ENCODE data around the gene LDLRAP1. TPM values are rescaled to one million over a fixed set of nuclear protein-coding genes. Genes with fewer than 3 reads are reported as not detected.

Gene LDLRAP1
- total RNA-seq, 3 donors from 2014 or later = 7.6 to 11.4 (median 9.2) TPM

GRCh38 chr1:25568090-25568833, 24.9 kb downstream of the LDLRAP1 start:
- Mint-ChIP-seq H3K4me3 (no peak overlapping the region), H3K36me3 (ENCODE audit: insufficient read depth) (peaks cover 4% of the 10 kb centered on the region), H3K4me1 (ENCODE audit: low read depth) (peaks cover 74% of the 10 kb centered on the region), H3K27me3 (ENCODE audit: low read depth) (no peaks in the 10 kb centered on the region), H3K9me3 (no peaks in the 10 kb centered on the region)
- ATAC-seq = no peak
- DNase-seq = no peak

- Mint-ChIP-seq H3K4me1 (ENCODE audit: low read depth) (peaks cover 70% of the 10 kb centered on the region), H3K36me3 (ENCODE audit: insufficient read depth) (peaks cover 4% of the 10 kb centered on the region), H3K27me3 (ENCODE audit: low read depth) (no peaks in the 10 kb centered on the region), H3K4me3 (no peak overlapping the region), H3K9me3 (no peaks in the 10 kb centered on the region)
- ATAC-seq = peak; percentile 32 to 38
- DNase-seq = no peak
Measured at GRCh38 chr1:25568834-25569596, 25.6 kb downstream of the LDLRAP1 start.

GRCh38 chr1:25569597-25570396, 26.4 kb downstream of the LDLRAP1 start:
- Mint-ChIP-seq H3K4me1 (ENCODE audit: low read depth) (peaks cover 66% of the 10 kb centered on the region), H3K9me3 (no peaks in the 10 kb centered on the region), H3K36me3 (ENCODE audit: insufficient read depth) (peaks cover 4% of the 10 kb centered on the region), H3K4me3 (no peak overlapping the region), H3K27me3 (ENCODE audit: low read depth) (no peaks in the 10 kb centered on the region)
- DNase-seq = no peak
- ATAC-seq = no peak

- H3K4me1 Mint-ChIP-seq (ENCODE audit: low read depth) = peaks cover 55% of the 10 kb centered on the region
- ATAC-seq (no peak), DNase-seq (no peak)
- no peaks in the 10 kb centered on the region for H3K9me3 Mint-ChIP-seq
- H3K36me3 Mint-ChIP-seq (ENCODE audit: insufficient read depth) = peaks cover 4% of the 10 kb centered on the region
- H3K4me3 Mint-ChIP-seq = no peak overlapping the region
- no peaks in the 10 kb centered on the region for H3K27me3 Mint-ChIP-seq (ENCODE audit: low read depth)
Measured at GRCh38 chr1:25570798-25571521, 27.6 kb downstream of the LDLRAP1 start.

GRCh38 chr1:25571522-25571970, 28.1 kb downstream of the LDLRAP1 start:
- H3K36me3 Mint-ChIP-seq (ENCODE audit: insufficient read depth) = peaks cover 4% of the 10 kb centered on the region
- no peaks in the 10 kb centered on the region for H3K9me3 Mint-ChIP-seq
- no peak overlapping the region for H3K4me3 Mint-ChIP-seq
- no peaks in the 10 kb centered on the region for H3K27me3 Mint-ChIP-seq (ENCODE audit: low read depth)
- no peak for DNase-seq
- H3K4me1 Mint-ChIP-seq (ENCODE audit: low read depth) = peaks cover 50% of the 10 kb centered on the region
- ATAC-seq = no peak

- H3K4me3 Mint-ChIP-seq = no peak overlapping the region
- DNase-seq (no peak), ATAC-seq (no peak)
- no peaks in the 10 kb centered on the region for H3K9me3 Mint-ChIP-seq
- H3K27me3 Mint-ChIP-seq (ENCODE audit: low read depth) = no peaks in the 10 kb centered on the region
- peaks cover 4% of the 10 kb centered on the region for H3K36me3 Mint-ChIP-seq (ENCODE audit: insufficient read depth)
- peaks cover 46% of the 10 kb centered on the region for H3K4me1 Mint-ChIP-seq (ENCODE audit: low read depth)
Measured at GRCh38 chr1:25572107-25572506, 28.7 kb downstream of the LDLRAP1 start.

GRCh38 chr1:25572708-25573590, 29.5 kb downstream of the LDLRAP1 start:
- Mint-ChIP-seq H3K27me3 (ENCODE audit: low read depth) (no peaks in the 10 kb centered on the region), H3K4me3 (no peak overlapping the region), H3K4me1 (ENCODE audit: low read depth) (peaks cover 39% of the 10 kb centered on the region), H3K9me3 (no peaks in the 10 kb centered on the region), H3K36me3 (ENCODE audit: insufficient read depth) (peaks cover 2% of the 10 kb centered on the region)
- ATAC-seq (peak; percentile 77 to 80), DNase-seq (peak; percentile 41)

- Mint-ChIP-seq H3K9me3 (no peaks in the 10 kb centered on the region), H3K36me3 (ENCODE audit: insufficient read depth) (no peaks in the 10 kb centered on the region), H3K4me3 (no peak overlapping the region), H3K4me1 (ENCODE audit: low read depth) (peaks cover 33% of the 10 kb centered on the region), H3K27me3 (ENCODE audit: low read depth) (no peaks in the 10 kb centered on the region)
- no peak for DNase-seq
- no peak for ATAC-seq
Measured at GRCh38 chr1:25573591-25573930, 30.2 kb downstream of the LDLRAP1 start.

GRCh38 chr1:25573961-25574360, 30.6 kb downstream of the LDLRAP1 start:
- H3K27me3 Mint-ChIP-seq (ENCODE audit: low read depth) = no peaks in the 10 kb centered on the region
- no peaks in the 10 kb centered on the region for H3K36me3 Mint-ChIP-seq (ENCODE audit: insufficient read depth)
- DNase-seq (no peak), ATAC-seq (no peak)
- no peak overlapping the region for H3K4me3 Mint-ChIP-seq
- H3K4me1 Mint-ChIP-seq (ENCODE audit: low read depth) = peaks cover 29% of the 10 kb centered on the region
- no peaks in the 10 kb centered on the region for H3K9me3 Mint-ChIP-seq

- ATAC-seq = no peak
- Mint-ChIP-seq H3K9me3 (no peaks in the 10 kb centered on the region), H3K4me3 (no peak overlapping the region), H3K27me3 (ENCODE audit: low read depth) (no peaks in the 10 kb centered on the region), H3K4me1 (ENCODE audit: low read depth) (peaks cover 24% of the 10 kb centered on the region), H3K36me3 (ENCODE audit: insufficient read depth) (no peaks in the 10 kb centered on the region)
- DNase-seq = no peak
Measured at GRCh38 chr1:25575191-25575590, 31.8 kb downstream of the LDLRAP1 start.

GRCh38 chr1:25576459-25577133, 33.2 kb downstream of the LDLRAP1 start:
- Mint-ChIP-seq H3K27me3 (ENCODE audit: low read depth) (no peaks in the 10 kb centered on the region), H3K36me3 (ENCODE audit: insufficient read depth) (no peaks in the 10 kb centered on the region), H3K9me3 (no peaks in the 10 kb centered on the region), H3K4me3 (no peak overlapping the region), H3K4me1 (ENCODE audit: low read depth) (peaks cover 21% of the 10 kb centered on the region)
- ATAC-seq (no peak), DNase-seq (no peak)

GRCh38 chr1:25577134-25577920, 33.9 kb downstream of the LDLRAP1 start:
- ATAC-seq (no peak), DNase-seq (no peak)
- H3K9me3 Mint-ChIP-seq = no peaks in the 10 kb centered on the region
- no peaks in the 10 kb centered on the region for H3K27me3 Mint-ChIP-seq (ENCODE audit: low read depth)
- peaks cover 14% of the 10 kb centered on the region for H3K4me1 Mint-ChIP-seq (ENCODE audit: low read depth)
- H3K4me3 Mint-ChIP-seq = no peak overlapping the region
- H3K36me3 Mint-ChIP-seq (ENCODE audit: insufficient read depth) = no peaks in the 10 kb centered on the region

Measured in activated T-cell treated with anti-CD3 and anti-CD28 coated beads, Interleukin-2, amount 50 U/mL, for 4 hours (primary cell).